Measurements from ENCODE around the gene NUTF2. TPM values are rescaled to one million over a fixed set of nuclear protein-coding genes. Genes with fewer than 3 reads are reported as not detected.

The NUTF2 gene
- total and polyA plus RNA-seq, 2 donors (not counting 1 experiment from before 2014, with no cell fraction given): 50.1 to 87.3 TPM

GRCh38 chr16:67892899-67893742, 46.4 kb downstream of the NUTF2 start, which contains the start of gene PSKH1:
TSS of gene PSKH1 (plus strand) at chr16:67893254. CDS start at chr16:67908750, 15,496 bp downstream.
- WGBS (ENCODE audit: insufficient coverage): under 1% methylated on average over 89 of the region's 90 CpGs
- peak within 1 kb of the TSS; percentile 61 to 92 (median 76) for H3K4me3 ChIP-seq (ENCODE audit: control extremely low read depth in 1 of 5, extremely low read depth in 1 of 5, insufficient read depth in 1 of 5, low read depth in 2 of 5, low read length in 4 of 5)

More at GRCh38 chr16:67892899-67893742, 46.4 kb downstream of the NUTF2 start, which contains the start of gene PSKH1:
- Histone ChIP-seq H3K27me3 (replicated peaks in 1 of 4; ENCODE audit: control extremely low read depth in 1 of 4, control insufficient read depth in 3 of 4, insufficient read depth in 4 of 4, low read length in 3 of 4) (no peaks in the 10 kb centered on the region), H3K79me2 (ENCODE audit: control insufficient read depth, insufficient read depth, low read length) (peaks cover 59% of the 10 kb centered on the region), H2AFZ (ENCODE audit: insufficient read depth, low read depth, low read length, poor library complexity, severe bottlenecking) (peak within 1 kb of the TSS; percentile 72), H3K27ac (ENCODE audit: low read length in 2 of 2) (peak within 1 kb of the TSS; percentile 77 to 95), H3K9me3 (ENCODE audit: control extremely low read depth in 1 of 3, control insufficient read depth in 2 of 3, insufficient read depth in 1 of 3, low read length in 2 of 3) (no peaks in the 10 kb centered on the region), H4K20me1 (ENCODE audit: control insufficient read depth, insufficient read depth, low read length, poor library complexity, severe bottlenecking) (peaks cover 21% of the 10 kb centered on the region), H3K36me3 (replicated peaks in 1 of 2; ENCODE audit: control extremely low read depth in 1 of 2, control insufficient read depth in 1 of 2, extremely low read depth in 1 of 2, insufficient read depth in 2 of 2, low read length in 1 of 2) (no peaks in the 10 kb centered on the region), H3K4me2 (replicated peaks; ENCODE audit: low read depth, low read length, poor library complexity, severe bottlenecking) (peak within 1 kb of the TSS; percentile 92), H3K4me1 (ENCODE audit: control insufficient read depth in 2 of 2, insufficient read depth in 2 of 2, low read length in 2 of 2) (peaks cover 16 to 18% of the 10 kb centered on the region in 2 donors), H3K9ac (ENCODE audit: low read length) (peak within 1 kb of the TSS; percentile 91)
- peaks cover 31% of the 10 kb centered on the region for H3K4me1 Mint-ChIP-seq
- ChIA-PET CTCF (interaction anchor here (0.6 to 3.0 kb wide), 10 partner anchors 9 to 956 kb away, joined by 3 to 23 read pairs (median 4); partner anchors contain the start of gene NRN1L), POLR2A (interaction anchor here (0.5 to 2.2 kb wide), 4 partner anchors 33 to 307 kb away, joined by 3 to 19 read pairs (median 4); partner anchors contain the start of gene PSMB10)
- no peaks in the 10 kb centered on the region for H3K27me3 Mint-ChIP-seq
- no peaks in the 10 kb centered on the region for H3K9me3 Mint-ChIP-seq (ENCODE audit: insufficient read depth)
- TF ChIP-seq CTCF (IDR thresholded peaks at IDR 0.05): no peak
- no peak for TF ChIP-seq EZH2 (IDR thresholded peaks at IDR 0.05; ENCODE audit: borderline replicate concordance, insufficient read depth, low read depth, low read length, poor library complexity, severe bottlenecking)
- ATAC-seq (ENCODE audit: low read depth) (peak; percentile 99), DNase-seq (peak; percentile 95)
- intact Hi-C loops (cut with micrococcal nuclease): loop anchor here (1.0 to 5.0 kb wide), 7 partner anchors 21 to 191 kb away; partner anchors contain the start of genes CENPT, DDX28, DUS2 and NUTF2
- peak within 1 kb of the TSS; percentile 90 for H3K4me3 Mint-ChIP-seq
- peak within 1 kb of the TSS; percentile 85 for H3K27ac Mint-ChIP-seq
